ENCODE results near the gene SLC37A1.

- TF ChIP-seq CTCF (IDR thresholded peaks at IDR 0.05; ENCODE audit: insufficient read depth, low read length, poor library complexity, severe bottlenecking) = no peak
- no peak for TF ChIP-seq EZH2phosphoT487 (conservative IDR thresholded peaks at IDR 0.05; ENCODE audit: low read length)
These were observed 81.1 kb downstream of the SLC37A1 start for GRCh38 chr21:42594616-42595282.
